HG03432 (cell line): ENCODE data around the gene BMPR1B.

Source experiments
- ATAC-seq: cut with Tn5 transposase; IDR thresholded peaks from one replicate; pipeline ENCODE4 v1.9.1; 2021; ENCODE audit warnings: mild to moderate bottlenecking, moderate library complexity; ENCODE audit not compliant: unreplicated experiment

BMPR1B gene

DNA sequence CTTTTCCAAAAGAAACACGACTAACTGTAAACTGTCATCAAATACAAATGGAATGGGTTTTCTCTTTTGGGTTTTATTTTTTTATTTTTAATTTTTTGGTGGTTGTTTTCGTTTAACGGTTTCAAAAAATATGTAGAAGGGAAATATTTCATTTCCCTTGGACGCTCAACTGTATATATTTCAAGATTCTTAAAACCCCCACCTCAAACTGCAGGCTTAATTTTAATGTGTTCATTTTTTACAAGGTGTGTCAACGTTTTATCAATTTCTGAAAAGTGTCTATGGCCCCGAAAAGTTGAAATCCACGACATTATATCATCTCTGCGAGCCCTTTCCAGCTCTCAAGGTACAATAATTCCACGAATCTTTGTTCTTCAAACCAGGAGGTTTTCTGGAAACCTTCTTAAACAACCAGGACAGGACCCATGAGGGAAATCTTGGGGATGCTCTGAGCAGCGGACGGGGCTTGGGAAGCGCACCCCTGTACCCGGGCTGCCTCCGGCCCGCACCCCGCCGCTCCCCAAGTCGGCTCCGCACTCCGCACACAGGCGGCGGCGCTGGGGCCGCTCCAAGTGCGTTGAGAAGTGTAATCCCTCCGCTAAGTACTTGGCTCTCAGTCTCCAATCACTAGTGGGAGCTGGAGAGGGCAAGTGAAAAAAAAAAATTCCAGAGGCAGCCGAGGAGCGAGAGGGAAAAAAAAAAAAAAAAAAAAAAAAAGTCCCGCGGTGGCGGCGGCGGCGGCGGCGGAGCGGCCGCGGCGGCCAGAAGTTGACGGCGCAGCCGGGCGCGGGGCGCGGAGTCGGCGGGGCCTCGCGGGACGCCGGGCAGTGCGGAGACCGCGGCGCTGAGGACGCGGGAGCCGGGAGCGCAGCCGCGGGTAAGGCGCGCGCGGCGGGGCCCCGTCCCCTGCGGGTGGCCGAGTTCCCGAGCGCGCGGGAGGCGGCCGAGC, at the start of gene BMPR1B:
BMPR1B (plus strand) TSS at position 764 of the 949 bp plus-strand sequence. CDS start 346,470 bp downstream, outside the sequence.
- ATAC-seq = no peak

DNA sequence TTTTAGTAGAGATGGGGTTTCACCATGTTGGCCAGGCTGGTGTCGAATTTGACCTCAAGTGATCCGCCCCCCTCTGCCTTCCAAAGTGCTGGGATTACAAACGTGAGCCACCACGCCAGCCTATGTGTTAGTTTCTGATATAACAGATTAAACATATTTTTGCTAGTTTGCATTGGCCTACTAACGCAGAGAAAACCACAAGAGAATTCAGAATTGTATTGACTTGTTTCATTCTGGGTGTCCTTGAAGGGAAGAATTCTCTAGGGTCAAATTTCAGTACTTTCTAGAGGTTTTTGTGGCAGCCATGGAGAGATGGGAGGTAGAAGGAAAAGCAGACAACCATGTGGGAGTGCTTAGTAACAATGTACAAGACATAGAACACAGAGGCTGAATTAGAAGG, 46.1 kb upstream of the BMPR1B start:
- ATAC-seq = no peak

- ATAC-seq = no peak
Observed at GRCh38 chr4:94714365-94715160, 43.2 kb upstream of the BMPR1B start.

GRCh38 chr4:94715726-94716125, 42.0 kb upstream of the BMPR1B start:
- no peak for ATAC-seq

- no peak for ATAC-seq
Observed at GRCh38 chr4:94721310-94721709, 36.4 kb upstream of the BMPR1B start.

- ATAC-seq = no peak
Observed at GRCh38 chr4:94722270-94722669, 35.5 kb upstream of the BMPR1B start.

DNA sequence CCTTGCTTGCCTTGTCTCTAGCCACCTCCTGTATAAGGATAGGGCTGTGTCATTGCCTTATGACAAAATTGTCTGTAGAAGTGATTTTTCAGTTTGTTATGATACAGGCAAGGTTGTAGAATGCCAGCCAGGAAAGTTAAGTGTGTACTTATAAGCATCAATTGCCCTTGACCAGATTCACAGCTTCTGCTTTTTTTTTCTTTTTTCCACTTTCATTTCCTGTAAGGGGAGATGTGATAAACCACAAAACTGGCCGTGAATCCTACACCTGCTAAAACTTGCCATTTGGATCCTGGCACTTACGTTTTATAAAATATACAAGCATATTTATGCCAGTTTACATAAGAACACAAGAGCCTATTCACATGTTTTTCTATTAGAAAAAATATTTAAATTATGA, 35.0 kb upstream of the BMPR1B start:
- ATAC-seq = peak; percentile 54

GRCh38 chr4:94724016-94724790, 33.6 kb upstream of the BMPR1B start:
- ATAC-seq = no peak

- no peak for ATAC-seq
Observed at GRCh38 chr4:94726524-94727123, 31.1 kb upstream of the BMPR1B start.

GRCh38 chr4:94728056-94728766, 29.5 kb upstream of the BMPR1B start:
- no peak for ATAC-seq

GRCh38 chr4:94732358-94732698, 25.4 kb upstream of the BMPR1B start:
- no peak for ATAC-seq

- no peak for ATAC-seq
Observed at GRCh38 chr4:94739741-94740140, 18.0 kb upstream of the BMPR1B start.

- no peak for ATAC-seq
Observed at GRCh38 chr4:94741304-94741703, 16.5 kb upstream of the BMPR1B start.

- ATAC-seq = no peak
Observed at GRCh38 chr4:94743838-94744237, 13.9 kb upstream of the BMPR1B start.

GRCh38 chr4:94744850-94745249, 12.9 kb upstream of the BMPR1B start:
- no peak for ATAC-seq

DNA sequence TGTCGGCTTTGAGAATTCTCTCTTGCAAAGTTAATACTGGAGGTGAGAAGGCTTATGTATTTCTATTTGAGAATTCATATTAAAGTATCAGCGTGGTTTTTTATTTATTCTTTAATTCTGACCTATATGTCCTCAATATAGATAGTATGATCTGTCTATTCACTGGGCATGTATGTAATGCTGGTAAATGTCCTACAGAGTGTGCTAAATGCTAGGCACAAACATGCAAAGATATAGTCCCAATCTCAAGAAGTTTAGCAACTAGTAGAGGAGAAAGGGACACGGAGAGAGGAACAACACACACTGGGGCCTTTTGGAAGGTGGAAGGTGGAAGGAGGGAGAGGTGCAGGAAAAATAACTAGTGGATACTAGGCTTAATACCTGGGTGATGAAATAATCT, 11.0 kb upstream of the BMPR1B start:
- ATAC-seq = no peak

- ATAC-seq = peak; percentile 46
Observed at GRCh38 chr4:94758141-94758699, 465 bp downstream of the BMPR1B start.

GRCh38 chr4:94758700-94759399, 1.1 kb downstream of the BMPR1B start:
- no peak for ATAC-seq

DNA sequence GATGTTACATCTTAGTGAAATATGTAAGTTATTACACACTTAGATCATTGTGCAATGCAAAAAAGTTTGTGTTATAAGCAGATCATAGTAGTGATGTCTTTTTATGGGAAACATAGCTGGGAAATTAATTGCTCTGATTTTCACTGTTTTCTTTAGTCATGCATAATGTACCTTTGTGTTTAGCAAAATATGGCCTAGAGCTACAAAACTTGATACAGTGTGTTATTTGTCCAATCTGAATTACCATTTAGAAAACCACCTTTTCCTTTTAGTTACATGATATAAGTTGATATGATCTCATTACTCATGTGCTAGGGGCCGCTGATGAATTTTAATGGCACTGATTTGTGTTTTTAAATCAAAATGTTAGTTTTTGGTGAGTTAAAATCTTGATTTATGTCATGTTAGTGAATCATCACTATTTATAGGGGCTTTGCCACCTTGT, 2.0 kb downstream of the BMPR1B start:
- ATAC-seq = no peak
